Activated CD4-positive, alpha-beta T cell treated with anti-CD3 and anti-CD28 coated beads, Interleukin-2, amount 10 ng/mL, durations not matched to agents 24 days and 14 days (primary cell): Measurements from ENCODE around the gene FAS. TPM values are rescaled to one million over a fixed set of nuclear protein-coding genes. Genes with fewer than 3 reads are reported as not detected.

Source experiments
- DNase-seq: peaks from one replicate; pipeline ENCODE4 v3.0.0; 2022
- H3K27ac Mint-ChIP-seq: one replicate; pipeline ENCODE4 v1.8.0; 2022; ENCODE audit warnings: mild to moderate bottlenecking, mixed read lengths
- H3K27me3 Mint-ChIP-seq: one replicate; pipeline ENCODE4 v1.8.0; 2022; ENCODE audit warnings: mixed read lengths
- H3K36me3 Mint-ChIP-seq: one replicate; pipeline ENCODE4 v1.8.0; 2022; ENCODE audit warnings: low read depth, mild to moderate bottlenecking, mixed read lengths
- H3K4me1 Mint-ChIP-seq: one replicate; pipeline ENCODE4 v1.8.0; 2021; ENCODE audit warnings: mixed read lengths
- H3K4me3 Mint-ChIP-seq: one replicate; pipeline ENCODE4 v1.8.0; 2022; ENCODE audit warnings: mild to moderate bottlenecking, moderate library complexity, mixed read lengths
- H3K9me3 Mint-ChIP-seq: one replicate; pipeline ENCODE4 v1.8.0; 2021; ENCODE audit warnings: mixed read lengths
- intact Hi-C: fragments of 100-400 bp; cut with micrococcal nuclease; formaldehyde crosslinking; loops from one replicate; pipeline ENCODE4 v1.15.1; 2023
- total RNA-seq: library from RNA; stranded (reverse); gene quantifications from 2 replicates; pipeline ENCODE4 v1.2.3, GENCODE V29; 2022

The FAS gene
- total RNA-seq, 1 donor from 2014 or later = 31.1 TPM

DNA sequence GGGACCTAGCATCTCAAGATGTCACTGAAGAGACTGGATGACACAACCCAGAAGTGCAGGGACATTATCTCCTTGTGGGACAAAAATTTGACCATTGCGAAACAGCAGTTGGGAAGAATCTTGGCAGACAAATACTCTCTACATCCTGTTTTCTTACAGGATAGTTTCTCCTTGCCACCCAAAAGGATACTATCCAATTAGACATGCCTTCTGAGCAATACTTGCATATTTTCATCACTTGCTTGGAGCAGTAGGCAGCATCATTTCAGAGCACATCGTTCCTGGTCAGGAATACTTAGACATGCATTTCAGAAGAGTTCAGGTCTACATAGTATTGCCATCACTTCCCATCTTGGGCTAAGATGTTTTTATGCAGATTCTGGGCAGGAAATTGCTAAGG lies 56.8 kb downstream of the FAS start:
- Mint-ChIP-seq H3K27ac (no peak overlapping the region), H3K27me3 (peaks cover 4% of the 10 kb centered on the region), H3K9me3 (no peaks in the 10 kb centered on the region), H3K4me1 (no peaks in the 10 kb centered on the region), H3K4me3 (no peak overlapping the region), H3K36me3 (peaks cover 1% of the 10 kb centered on the region)
- intact Hi-C loops = no loop called here
- DNase-seq = no peak

DNA sequence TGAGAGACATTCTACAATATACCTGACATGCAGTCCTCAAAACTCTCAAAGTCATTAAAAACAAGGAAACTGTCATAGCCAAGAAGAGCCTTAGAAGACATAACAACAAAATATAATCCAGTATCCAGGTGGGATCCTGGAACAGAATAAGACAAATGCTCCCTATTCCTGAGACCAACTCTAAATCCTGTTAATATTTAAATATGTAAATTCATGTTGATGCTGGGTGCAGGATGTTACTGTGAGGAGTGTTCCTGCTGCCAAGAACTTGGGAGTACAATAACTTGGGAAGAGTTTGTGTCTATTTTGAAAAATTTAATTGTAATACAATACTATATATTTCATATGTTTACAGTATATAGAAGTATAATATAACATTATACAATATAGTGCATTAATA lies 61.0 kb downstream of the FAS start:
- H3K36me3 Mint-ChIP-seq = no peaks in the 10 kb centered on the region
- H3K27ac Mint-ChIP-seq = no peak overlapping the region
- intact Hi-C loops = no loop called here
- no peak for DNase-seq
- no peaks in the 10 kb centered on the region for H3K4me1 Mint-ChIP-seq
- peaks cover 5% of the 10 kb centered on the region for H3K27me3 Mint-ChIP-seq
- no peak overlapping the region for H3K4me3 Mint-ChIP-seq
- H3K9me3 Mint-ChIP-seq = no peaks in the 10 kb centered on the region

GRCh38 chr10:89053555-89053954 lies 63.0 kb downstream of the FAS start:
- DNase-seq = no peak
- H3K27ac Mint-ChIP-seq = no peak overlapping the region
- intact Hi-C loops = no loop called here
- no peak overlapping the region for H3K4me3 Mint-ChIP-seq
- H3K9me3 Mint-ChIP-seq = no peaks in the 10 kb centered on the region
- peaks cover 9% of the 10 kb centered on the region for H3K27me3 Mint-ChIP-seq
- no peaks in the 10 kb centered on the region for H3K36me3 Mint-ChIP-seq
- no peaks in the 10 kb centered on the region for H3K4me1 Mint-ChIP-seq

- H3K4me3 Mint-ChIP-seq = no peak overlapping the region
- peaks cover 13% of the 10 kb centered on the region for H3K27me3 Mint-ChIP-seq
- intact Hi-C loops = no loop called here
- no peaks in the 10 kb centered on the region for H3K4me1 Mint-ChIP-seq
- H3K27ac Mint-ChIP-seq = no peak overlapping the region
- H3K9me3 Mint-ChIP-seq = no peaks in the 10 kb centered on the region
- no peak for DNase-seq
- H3K36me3 Mint-ChIP-seq = no peaks in the 10 kb centered on the region
These were observed 64.6 kb downstream of the FAS start for GRCh38 chr10:89055159-89055558.

DNA sequence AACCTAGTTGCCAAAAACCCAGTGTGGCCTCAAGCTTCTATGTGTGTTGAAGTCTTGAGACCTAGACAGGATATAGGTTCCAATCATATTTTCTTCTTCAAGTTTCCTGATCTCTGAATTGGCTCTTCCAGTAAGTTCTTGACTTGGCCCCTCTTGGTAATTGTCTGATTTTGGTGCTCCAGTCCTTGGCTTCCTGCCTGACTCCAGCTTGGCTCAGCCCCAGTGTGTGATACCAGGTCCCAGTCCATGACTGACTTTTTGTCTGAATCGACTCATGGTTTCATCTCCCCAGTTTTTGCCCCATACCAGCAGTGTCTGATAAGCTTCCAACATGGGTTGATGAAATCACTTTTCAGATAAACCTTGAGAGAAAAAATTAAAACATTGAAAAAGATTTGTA lies 72.3 kb downstream of the FAS start:
- H3K27me3 Mint-ChIP-seq = peaks cover 56% of the 10 kb centered on the region
- no peak for DNase-seq
- H3K36me3 Mint-ChIP-seq = no peaks in the 10 kb centered on the region
- no peaks in the 10 kb centered on the region for H3K9me3 Mint-ChIP-seq
- H3K4me1 Mint-ChIP-seq = no peaks in the 10 kb centered on the region
- no peak overlapping the region for H3K27ac Mint-ChIP-seq
- intact Hi-C loops = no loop called here
- no peak overlapping the region for H3K4me3 Mint-ChIP-seq

GRCh38 chr10:89063465-89063864 lies 72.9 kb downstream of the FAS start:
- Mint-ChIP-seq H3K4me3 (no peak overlapping the region), H3K27me3 (peaks cover 57% of the 10 kb centered on the region), H3K36me3 (no peaks in the 10 kb centered on the region), H3K27ac (no peak overlapping the region), H3K9me3 (no peaks in the 10 kb centered on the region), H3K4me1 (no peaks in the 10 kb centered on the region)
- DNase-seq = no peak
- intact Hi-C loops = no loop called here

GRCh38 chr10:89064748-89065147 lies 74.2 kb downstream of the FAS start:
- no peaks in the 10 kb centered on the region for H3K9me3 Mint-ChIP-seq
- intact Hi-C loops = no loop called here

More at GRCh38 chr10:89064748-89065147, 74.2 kb downstream of the FAS start:
- no peak for DNase-seq
- Mint-ChIP-seq H3K36me3 (no peaks in the 10 kb centered on the region), H3K4me1 (no peaks in the 10 kb centered on the region), H3K4me3 (no peak overlapping the region), H3K27me3 (peaks cover 59% of the 10 kb centered on the region), H3K27ac (no peak overlapping the region)

Other genes with a start within 250 kb of the FAS start
- gene LIPN, start 230.8 kb upstream of the FAS start, total RNA-seq = not detected in 2 replicates
- gene LIPM, start 188.1 kb upstream of the FAS start, total RNA-seq = not detected in 2 replicates
- gene ANKRD22, start 139.0 kb upstream of the FAS start, total RNA-seq = 0.12 TPM in 1 of 2 replicates, not detected in the other
- 41.9 and 43.5 TPM in 2 replicates for gene STAMBPL1, start 110.6 kb upstream of the FAS start, total RNA-seq
- gene ACTA2, start 38.0 kb upstream of the FAS start, total RNA-seq = 8.8 and 8.9 TPM in 2 replicates
- gene CH25H, start 216.5 kb downstream of the FAS start, total RNA-seq = not detected in 2 replicates